ENCODE measurements around the gene TNFSF10. TPM values are rescaled to one million over a fixed set of nuclear protein-coding genes. Genes with fewer than 3 reads are reported as not detected.
"Not testable (repeated sequence)": the region's sequence is repeated elsewhere in the genome, so short reads cannot be mapped to it uniquely, and the experiment has no call there.

The TNFSF10 gene
- total RNA-seq, 1 donor from 2014 or later: not detected

DNA sequence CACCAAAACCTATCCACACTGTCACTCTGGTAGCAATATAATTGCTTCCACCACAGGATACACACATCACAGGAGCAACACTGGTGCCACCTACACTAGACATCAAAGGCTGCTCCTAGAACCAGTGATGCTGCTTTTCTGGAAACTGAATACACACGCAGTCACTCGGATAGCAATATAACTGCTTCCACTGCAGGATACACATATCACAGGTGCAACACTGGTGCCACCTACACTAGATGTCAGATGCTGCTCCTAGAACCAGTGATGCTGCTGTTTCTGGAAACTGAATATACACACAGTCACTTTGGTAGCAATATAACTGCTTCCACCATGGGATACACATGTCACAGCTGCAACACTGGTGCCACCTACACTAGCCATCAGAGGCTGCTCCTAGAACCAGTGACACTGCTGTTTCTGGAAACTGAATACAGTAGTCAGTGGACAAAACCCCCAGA lies 6.9 kb upstream of the TNFSF10 start:
- TF ChIP-seq, protein P1, sequence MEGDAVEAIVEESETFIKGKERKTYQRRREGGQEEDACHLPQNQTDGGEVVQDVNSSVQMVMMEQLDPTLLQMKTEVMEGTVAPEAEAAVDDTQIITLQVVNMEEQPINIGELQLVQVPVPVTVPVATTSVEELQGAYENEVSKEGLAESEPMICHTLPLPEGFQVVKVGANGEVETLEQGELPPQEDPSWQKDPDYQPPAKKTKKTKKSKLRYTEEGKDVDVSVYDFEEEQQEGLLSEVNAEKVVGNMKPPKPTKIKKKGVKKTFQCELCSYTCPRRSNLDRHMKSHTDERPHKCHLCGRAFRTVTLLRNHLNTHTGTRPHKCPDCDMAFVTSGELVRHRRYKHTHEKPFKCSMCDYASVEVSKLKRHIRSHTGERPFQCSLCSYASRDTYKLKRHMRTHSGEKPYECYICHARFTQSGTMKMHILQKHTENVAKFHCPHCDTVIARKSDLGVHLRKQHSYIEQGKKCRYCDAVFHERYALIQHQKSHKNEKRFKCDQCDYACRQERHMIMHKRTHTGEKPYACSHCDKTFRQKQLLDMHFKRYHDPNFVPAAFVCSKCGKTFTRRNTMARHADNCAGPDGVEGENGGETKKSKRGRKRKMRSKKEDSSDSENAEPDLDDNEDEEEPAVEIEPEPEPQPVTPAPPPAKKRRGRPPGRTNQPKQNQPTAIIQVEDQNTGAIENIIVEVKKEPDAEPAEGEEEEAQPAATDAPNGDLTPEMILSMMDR (IDR thresholded peaks at IDR 0.05): no peak
- no peak for DNase-seq (ENCODE audit: low spot score)
- H3K27me3 Mint-ChIP-seq (ENCODE audit: low read depth): peaks cover 8% of the 10 kb centered on the region
- no peak overlapping the region for H3K4me3 Mint-ChIP-seq (ENCODE audit: unreplicated experiment)
- peaks cover under 1% of the 10 kb centered on the region for H3K4me1 Mint-ChIP-seq (ENCODE audit: low read depth)
- H3K27ac Mint-ChIP-seq (ENCODE audit: unreplicated experiment): no peak overlapping the region
- H3K9me3 Mint-ChIP-seq (ENCODE audit: low read depth): peaks cover 2% of the 10 kb centered on the region
- no peaks in the 10 kb centered on the region for H3K36me3 Mint-ChIP-seq (ENCODE audit: low read depth)

DNA sequence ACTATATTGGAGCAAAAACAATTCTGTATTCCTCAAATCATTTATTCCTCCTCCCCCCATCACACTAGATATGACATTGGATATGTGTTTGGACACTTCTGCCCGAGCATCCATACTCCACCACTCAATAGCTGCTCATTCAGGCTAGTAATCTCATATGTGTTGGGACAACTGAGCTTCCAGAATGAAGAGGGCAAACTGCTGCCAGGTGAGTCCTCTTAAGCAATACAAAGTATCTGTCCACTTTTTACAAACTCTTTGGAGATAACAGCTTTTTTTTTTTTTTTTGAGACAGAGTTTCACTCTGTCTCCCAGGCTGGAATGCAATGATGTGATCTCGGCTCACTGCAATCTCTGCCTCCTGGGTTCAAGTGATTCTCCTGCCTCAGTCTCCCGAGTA lies 5.4 kb upstream of the TNFSF10 start:
- H3K4me1 Mint-ChIP-seq (ENCODE audit: low read depth): peaks cover 3% of the 10 kb centered on the region
- no peaks in the 10 kb centered on the region for H3K9me3 Mint-ChIP-seq (ENCODE audit: low read depth)
- no peak for DNase-seq (ENCODE audit: low spot score)
- no peaks in the 10 kb centered on the region for H3K36me3 Mint-ChIP-seq (ENCODE audit: low read depth)
- H3K27ac Mint-ChIP-seq (ENCODE audit: unreplicated experiment): no peak overlapping the region
- H3K27me3 Mint-ChIP-seq (ENCODE audit: low read depth): peaks cover 8% of the 10 kb centered on the region
- TF ChIP-seq, protein P1 (IDR thresholded peaks at IDR 0.05): no peak
- H3K4me3 Mint-ChIP-seq (ENCODE audit: unreplicated experiment): no peak overlapping the region

DNA sequence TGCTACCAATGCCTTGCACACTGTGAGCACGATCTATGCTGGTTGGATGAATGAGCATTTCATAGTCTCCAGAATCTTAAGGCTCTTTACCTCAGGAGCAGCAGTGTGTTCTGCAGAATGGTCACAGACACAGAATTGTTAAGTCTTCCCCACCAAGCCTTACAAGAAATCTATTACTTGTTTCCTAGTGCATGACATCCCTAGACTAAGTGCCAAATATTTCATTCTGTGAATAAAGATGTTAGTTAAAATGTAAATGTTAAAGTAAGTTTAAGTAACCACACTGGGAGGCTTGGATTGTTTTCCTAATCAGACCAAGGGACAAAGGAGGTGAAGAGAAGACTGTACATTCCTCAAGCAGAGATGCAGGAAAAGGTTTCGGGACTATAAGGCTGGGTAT lies 4.1 kb upstream of the TNFSF10 start:
- Mint-ChIP-seq H3K36me3 (ENCODE audit: low read depth) (no peaks in the 10 kb centered on the region), H3K27ac (ENCODE audit: unreplicated experiment) (no peak overlapping the region), H3K27me3 (ENCODE audit: low read depth) (peaks cover 3% of the 10 kb centered on the region), H3K9me3 (ENCODE audit: low read depth) (no peaks in the 10 kb centered on the region), H3K4me3 (ENCODE audit: unreplicated experiment) (no peak overlapping the region), H3K4me1 (ENCODE audit: low read depth) (peaks cover 3% of the 10 kb centered on the region)
- DNase-seq (ENCODE audit: low spot score): no peak
- TF ChIP-seq, protein P1 (IDR thresholded peaks at IDR 0.05): no peak

DNA sequence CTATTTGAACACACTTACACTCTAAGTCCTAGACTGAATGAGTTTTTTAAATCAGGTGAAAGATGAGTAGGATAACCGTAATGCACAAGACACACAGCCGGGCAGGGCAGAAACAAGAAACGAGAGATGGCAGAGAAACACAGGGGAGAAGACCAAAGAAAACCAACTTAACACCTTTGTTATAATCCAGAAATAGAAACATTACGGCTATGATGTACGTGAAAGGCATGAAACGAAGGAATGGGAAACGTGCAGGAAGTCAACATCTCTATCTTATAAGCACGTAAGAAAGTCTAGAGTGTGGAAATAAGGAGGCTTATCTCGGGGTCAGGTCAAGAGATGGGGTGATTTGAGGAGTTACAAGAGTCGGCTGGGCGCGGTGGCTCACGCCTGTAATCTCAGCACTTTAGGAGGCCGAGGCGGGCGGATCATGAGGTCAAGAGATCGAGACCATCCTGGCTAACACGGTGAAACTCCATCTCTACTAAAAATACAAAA lies 1.9 kb upstream of the TNFSF10 start:
- H3K27ac Mint-ChIP-seq (ENCODE audit: unreplicated experiment): no peak overlapping the region
- TF ChIP-seq, protein P1 (IDR thresholded peaks at IDR 0.05): no peak

DNA sequence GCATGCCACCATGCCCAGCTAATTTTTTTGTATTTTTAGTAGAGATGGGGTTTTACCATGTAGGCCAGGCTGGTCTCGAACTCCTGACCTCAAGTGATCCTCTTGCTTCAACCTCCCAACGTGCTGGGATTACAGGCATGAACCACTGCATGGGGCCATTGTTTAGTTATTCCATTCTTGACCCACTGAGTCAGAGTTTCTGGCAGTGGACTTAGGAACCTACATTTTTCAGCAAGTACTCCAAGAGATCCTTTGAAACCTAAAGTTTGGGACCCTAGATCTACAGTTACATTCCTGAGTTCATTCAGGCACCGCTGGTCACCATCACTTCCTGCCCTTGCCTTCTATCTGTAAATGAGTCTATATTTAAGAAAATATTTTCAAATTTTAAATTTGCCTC lies 1.4 kb upstream of the TNFSF10 start:
- no peak overlapping the region for H3K27ac Mint-ChIP-seq (ENCODE audit: unreplicated experiment)
- H3K9me3 Mint-ChIP-seq (ENCODE audit: low read depth): no peaks in the 10 kb centered on the region
- H3K4me3 Mint-ChIP-seq (ENCODE audit: unreplicated experiment): no peak overlapping the region
- H3K36me3 Mint-ChIP-seq (ENCODE audit: low read depth): no peaks in the 10 kb centered on the region
- peaks cover 3% of the 10 kb centered on the region for H3K4me1 Mint-ChIP-seq (ENCODE audit: low read depth)
- TF ChIP-seq, protein P1 (IDR thresholded peaks at IDR 0.05): no peak
- DNase-seq (ENCODE audit: low spot score): no peak
- H3K27me3 Mint-ChIP-seq (ENCODE audit: low read depth): peaks cover 3% of the 10 kb centered on the region

More for the DNA sequence above, 1.9 kb upstream of the TNFSF10 start:
- Mint-ChIP-seq H3K36me3 (ENCODE audit: low read depth) (no peaks in the 10 kb centered on the region), H3K4me3 (ENCODE audit: unreplicated experiment) (no peak overlapping the region), H3K4me1 (ENCODE audit: low read depth) (peaks cover 3% of the 10 kb centered on the region), H3K27me3 (ENCODE audit: low read depth) (peaks cover 3% of the 10 kb centered on the region), H3K9me3 (ENCODE audit: low read depth) (no peaks in the 10 kb centered on the region)
- DNase-seq (ENCODE audit: low spot score): no peak

DNA sequence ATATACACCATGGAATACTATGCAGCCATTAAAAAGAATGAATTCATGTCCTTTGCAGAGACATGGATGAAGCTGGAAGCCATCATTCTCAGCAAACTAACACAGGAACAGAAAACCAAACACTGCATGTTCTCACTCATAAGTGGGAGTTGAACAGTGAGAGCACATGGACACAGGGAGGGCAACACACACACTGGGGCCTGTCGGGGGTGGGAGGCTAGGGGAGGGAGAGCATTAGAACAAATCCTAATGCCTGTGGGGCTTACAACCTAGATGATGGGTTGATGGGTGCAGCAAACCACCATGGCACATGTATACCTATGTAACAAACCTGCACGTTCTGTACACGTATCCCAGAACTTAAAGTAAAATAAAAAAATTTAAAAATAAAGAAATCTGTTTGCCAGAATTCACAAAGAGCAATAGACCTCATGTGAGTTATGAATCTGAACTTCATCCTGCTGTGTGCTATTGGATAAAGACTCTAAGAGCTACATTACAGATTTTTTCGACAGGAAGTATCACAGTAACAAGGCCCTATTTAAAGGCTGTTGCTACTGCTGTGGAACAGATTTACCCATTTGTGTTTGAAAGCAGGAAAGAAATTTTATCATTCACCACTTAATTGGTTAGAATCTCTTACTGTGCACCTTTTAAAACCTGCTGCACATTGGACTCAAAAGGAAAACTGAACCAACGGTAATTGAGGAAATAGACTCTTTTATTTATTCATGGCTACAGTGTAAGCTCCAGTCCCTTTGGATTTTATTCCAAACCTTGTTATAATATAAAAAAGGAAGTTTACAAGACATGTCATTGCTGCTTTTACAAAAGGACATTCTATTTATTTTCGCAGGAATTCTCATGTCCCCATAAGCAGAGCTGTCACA lies 1.1 kb downstream of the TNFSF10 start:
- DNase-seq (ENCODE audit: low spot score); H3K4me3 Mint-ChIP-seq (ENCODE audit: unreplicated experiment); H3K27me3 Mint-ChIP-seq (ENCODE audit: low read depth); H3K36me3 Mint-ChIP-seq (ENCODE audit: low read depth); H3K9me3 Mint-ChIP-seq (ENCODE audit: low read depth); H3K27ac Mint-ChIP-seq (ENCODE audit: unreplicated experiment); H3K4me1 Mint-ChIP-seq (ENCODE audit: low read depth): not testable (repeated sequence)
